Measurements from ENCODE around the gene RAB22A. TPM values are rescaled to one million over a fixed set of nuclear protein-coding genes. Genes with fewer than 3 reads are reported as not detected.

RAB22A gene
- polyA plus RNA-seq, 1 donor from 2014 or later = 11.2 TPM

- H3K4me1 Mint-ChIP-seq = peaks cover 15 to 38% (median 16%) of the 10 kb centered on the region in 3 donors
- H3K4me3 Mint-ChIP-seq = peak overlapping the region in 2 of 4 donors; percentile 28 to 62
- H3K27me3 Mint-ChIP-seq = no peaks in the 10 kb centered on the region
- peak overlapping the region in 1 of 3 donors; percentile 13 for H3K27ac Mint-ChIP-seq
- no peaks in the 10 kb centered on the region for H3K9me3 Mint-ChIP-seq
- H3K36me3 Mint-ChIP-seq = peaks cover 4% of the 10 kb centered on the region
These were observed 3.3 kb downstream of the RAB22A start for GRCh38 chr20:58312836-58313235.

GRCh38 chr20:58313396-58313795, 3.9 kb downstream of the RAB22A start:
- peak overlapping the region in 2 of 4 donors; percentile 62 to 69 for H3K4me3 Mint-ChIP-seq
- no peaks in the 10 kb centered on the region for H3K27me3 Mint-ChIP-seq
- H3K4me1 Mint-ChIP-seq = peaks cover 12 to 34% (median 12%) of the 10 kb centered on the region in 3 donors
- peak overlapping the region in 2 of 3 donors; percentile 13 to 88 for H3K27ac Mint-ChIP-seq
- H3K36me3 Mint-ChIP-seq = peaks cover 4% of the 10 kb centered on the region
- H3K9me3 Mint-ChIP-seq = no peaks in the 10 kb centered on the region

GRCh38 chr20:58321205-58321604, 11.7 kb downstream of the RAB22A start:
- Mint-ChIP-seq H3K36me3 (peaks cover 6% of the 10 kb centered on the region), H3K4me3 (no peak overlapping the region), H3K27ac (no peak overlapping the region), H3K9me3 (no peaks in the 10 kb centered on the region), H3K27me3 (no peaks in the 10 kb centered on the region), H3K4me1 (peaks cover 14 to 37% (median 31%) of the 10 kb centered on the region in 3 donors)

- Mint-ChIP-seq H3K27me3 (no peaks in the 10 kb centered on the region), H3K9me3 (no peaks in the 10 kb centered on the region), H3K27ac (no peak overlapping the region), H3K36me3 (peaks cover 6% of the 10 kb centered on the region), H3K4me3 (no peak overlapping the region), H3K4me1 (peaks cover 18 to 44% (median 32%) of the 10 kb centered on the region in 3 donors)
These were observed 12.6 kb downstream of the RAB22A start for GRCh38 chr20:58322083-58322482.

DNA sequence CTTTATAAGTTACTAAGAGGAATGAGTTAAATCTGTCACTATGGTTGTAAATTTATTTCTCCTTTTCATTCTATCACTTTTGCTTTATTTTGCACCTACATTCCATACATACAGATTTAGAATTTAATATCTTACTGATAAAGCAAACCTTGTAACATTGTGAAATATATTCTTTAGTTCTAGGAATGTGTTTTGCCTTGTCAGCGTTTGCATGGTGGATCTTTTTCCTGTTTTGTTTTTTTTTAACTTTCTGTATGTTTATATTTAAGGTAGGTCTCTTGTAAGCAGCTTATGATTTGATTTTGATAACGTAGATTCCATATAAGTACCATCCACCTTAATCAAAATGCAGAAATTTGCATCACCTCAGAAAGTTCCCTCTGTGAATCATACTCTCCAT, 16.4 kb downstream of the RAB22A start:
- no peaks in the 10 kb centered on the region for H3K27me3 Mint-ChIP-seq
- H3K36me3 Mint-ChIP-seq = peaks cover 6% of the 10 kb centered on the region
- H3K9me3 Mint-ChIP-seq = no peaks in the 10 kb centered on the region
- peak overlapping the region in 1 of 3 donors; percentile 17 for H3K27ac Mint-ChIP-seq
- no peak overlapping the region for H3K4me3 Mint-ChIP-seq
- peaks cover 26 to 38% (median 37%) of the 10 kb centered on the region in 3 donors for H3K4me1 Mint-ChIP-seq

GRCh38 chr20:58327211-58327610, 17.7 kb downstream of the RAB22A start:
- Mint-ChIP-seq H3K27ac (no peak overlapping the region), H3K4me1 (peaks cover 31 to 37% (median 37%) of the 10 kb centered on the region in 3 donors), H3K27me3 (no peaks in the 10 kb centered on the region), H3K9me3 (no peaks in the 10 kb centered on the region), H3K4me3 (no peak overlapping the region), H3K36me3 (peaks cover 9% of the 10 kb centered on the region)

DNA sequence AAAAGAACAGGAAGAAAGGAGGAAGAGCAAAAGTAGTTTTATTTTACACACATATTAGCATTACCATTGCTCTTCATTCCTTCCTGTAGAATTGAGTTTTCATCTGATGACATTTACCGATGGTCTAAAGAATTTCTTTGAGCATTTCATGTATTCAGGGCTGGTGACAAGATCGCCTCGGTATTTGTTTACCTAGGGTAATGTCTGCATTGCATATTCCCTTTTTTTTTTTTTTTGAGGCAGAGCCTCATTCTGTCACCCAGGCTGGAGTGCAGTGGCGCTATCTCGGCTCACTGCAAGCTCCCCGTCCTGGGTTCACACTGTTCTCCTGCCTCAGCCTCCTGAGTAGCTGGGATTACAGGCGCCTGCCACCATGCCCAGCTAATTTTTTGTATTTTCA, 19.3 kb downstream of the RAB22A start:
- no peaks in the 10 kb centered on the region for H3K27me3 Mint-ChIP-seq
- H3K36me3 Mint-ChIP-seq = peaks cover 14% of the 10 kb centered on the region
- peak overlapping the region in 1 of 3 donors; percentile 7 for H3K27ac Mint-ChIP-seq
- H3K4me1 Mint-ChIP-seq = peaks cover 32 to 36% (median 34%) of the 10 kb centered on the region in 3 donors
- no peaks in the 10 kb centered on the region for H3K9me3 Mint-ChIP-seq
- no peak overlapping the region for H3K4me3 Mint-ChIP-seq

DNA sequence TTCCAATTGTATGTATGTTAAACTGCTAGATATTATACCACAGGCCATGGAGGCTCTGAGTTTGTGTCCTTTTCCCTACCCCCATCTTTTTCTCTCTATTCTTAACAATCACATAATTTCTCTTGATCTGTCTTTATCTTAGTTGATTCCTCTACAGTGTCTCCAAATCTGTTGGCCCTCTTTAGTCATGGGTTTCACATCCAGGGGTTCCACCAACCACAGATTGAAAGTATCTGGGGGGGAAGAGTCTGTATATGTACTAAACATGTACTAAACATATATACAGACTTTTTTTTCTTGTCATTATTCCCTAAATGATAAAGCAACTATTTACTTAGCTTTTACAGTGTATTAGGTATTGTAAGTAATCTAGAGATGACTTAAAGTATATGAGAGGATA, 20.2 kb downstream of the RAB22A start:
- H3K4me1 Mint-ChIP-seq = peaks cover 30 to 34% (median 32%) of the 10 kb centered on the region in 3 donors
- H3K27ac Mint-ChIP-seq = peak overlapping the region in 1 of 3 donors; percentile 73
- H3K36me3 Mint-ChIP-seq = peaks cover 14% of the 10 kb centered on the region
- H3K9me3 Mint-ChIP-seq = no peaks in the 10 kb centered on the region
- no peaks in the 10 kb centered on the region for H3K27me3 Mint-ChIP-seq
- H3K4me3 Mint-ChIP-seq = no peak overlapping the region

DNA sequence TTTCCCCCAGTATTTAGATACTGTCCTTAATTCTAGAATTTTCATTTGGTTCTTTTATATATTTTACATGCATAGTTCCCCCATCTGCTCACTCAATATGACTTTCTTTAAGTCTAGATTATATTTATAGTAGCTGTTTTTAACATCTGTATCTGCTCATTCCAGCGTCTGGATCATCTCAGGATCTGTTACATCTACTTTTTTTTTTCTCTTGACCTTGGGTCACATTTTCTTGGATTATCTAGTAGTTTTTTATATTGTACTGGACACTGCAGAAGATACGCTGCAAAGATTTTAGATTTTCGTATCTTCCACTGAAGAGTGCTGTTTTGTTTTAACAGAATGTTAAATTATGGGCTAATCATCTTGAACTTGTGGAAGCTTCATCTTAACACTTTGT, 20.7 kb downstream of the RAB22A start:
- H3K4me3 Mint-ChIP-seq = no peak overlapping the region
- no peak overlapping the region for H3K27ac Mint-ChIP-seq
- no peaks in the 10 kb centered on the region for H3K9me3 Mint-ChIP-seq
- H3K27me3 Mint-ChIP-seq = no peaks in the 10 kb centered on the region
- peaks cover 30 to 35% (median 32%) of the 10 kb centered on the region in 3 donors for H3K4me1 Mint-ChIP-seq
- H3K36me3 Mint-ChIP-seq = peaks cover 14% of the 10 kb centered on the region

DNA sequence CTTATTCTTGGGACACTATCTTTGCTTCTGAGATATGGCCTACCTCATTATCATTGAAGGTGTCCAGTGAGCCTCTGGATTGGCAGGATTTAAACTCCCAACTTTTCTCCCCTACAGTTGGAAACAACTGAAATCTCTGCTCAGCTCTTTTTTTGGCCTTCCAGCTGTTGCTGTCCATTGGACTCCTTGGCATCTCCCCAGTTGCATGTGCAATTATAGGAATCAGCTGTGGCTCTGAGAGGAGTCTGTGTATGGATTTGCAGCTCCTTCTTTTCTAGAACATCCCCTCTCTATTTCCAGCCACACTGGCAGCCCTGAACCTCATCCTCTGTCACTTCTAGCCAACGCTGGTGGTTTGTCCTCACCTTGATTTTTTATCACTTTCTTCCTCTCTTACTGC, 21.2 kb downstream of the RAB22A start:
- Mint-ChIP-seq H3K4me1 (peaks cover 26 to 38% (median 30%) of the 10 kb centered on the region in 3 donors), H3K9me3 (no peaks in the 10 kb centered on the region), H3K27me3 (no peaks in the 10 kb centered on the region), H3K27ac (peak overlapping the region in 1 of 3 donors; percentile 24), H3K36me3 (peaks cover 14% of the 10 kb centered on the region), H3K4me3 (no peak overlapping the region)

DNA sequence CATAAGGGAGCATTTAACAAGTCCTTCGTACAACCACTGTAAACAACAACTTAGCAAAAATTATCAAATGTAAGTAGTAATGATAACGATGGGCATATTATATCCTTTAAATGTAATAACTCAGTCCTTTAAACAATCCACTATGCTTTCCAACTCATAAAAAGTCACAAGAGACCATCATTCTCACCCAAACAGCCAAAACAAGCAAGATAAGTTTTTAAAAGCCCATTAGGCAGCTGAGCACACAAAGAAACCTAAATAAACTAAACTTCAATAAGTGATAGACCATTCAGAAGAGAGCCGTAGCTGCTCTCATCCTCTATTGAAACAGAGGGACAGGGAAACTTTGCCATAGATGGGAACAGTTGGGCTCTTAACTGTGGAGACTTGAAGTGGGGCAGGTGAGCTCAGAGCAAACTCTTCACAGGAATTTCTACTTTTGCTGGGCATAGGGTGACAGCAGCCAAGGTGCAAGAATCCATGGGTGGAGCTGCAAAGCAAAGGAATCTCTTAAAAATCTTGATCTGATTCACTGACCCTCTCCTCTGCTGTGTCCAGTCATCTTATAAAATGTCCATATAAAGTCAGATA, 22.5 kb downstream of the RAB22A start:
- Mint-ChIP-seq H3K4me1 (peaks cover 18 to 26% (median 25%) of the 10 kb centered on the region in 3 donors), H3K27ac (no peak overlapping the region), H3K4me3 (no peak overlapping the region)

DNA sequence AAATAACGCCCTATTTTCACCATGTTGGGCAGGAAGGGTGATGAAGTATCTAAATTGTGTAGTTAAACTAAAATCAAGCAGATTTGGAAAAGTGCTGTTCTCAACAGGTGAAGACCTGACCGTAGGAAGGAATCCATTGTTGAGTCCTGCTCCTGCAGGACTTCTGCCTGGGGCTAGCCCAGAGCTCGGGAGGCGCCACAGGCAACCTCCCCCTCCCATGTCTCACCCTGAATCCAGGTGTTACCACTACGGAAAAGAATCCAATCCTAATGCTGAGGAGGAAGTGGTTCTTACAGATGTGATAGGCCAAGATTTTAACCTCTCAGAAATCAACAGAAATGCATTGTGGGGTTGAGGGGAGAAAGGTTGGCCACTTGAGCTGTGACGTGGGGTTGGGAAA, 30.2 kb downstream of the RAB22A start:
- no peak overlapping the region for H3K4me3 Mint-ChIP-seq
- H3K4me1 Mint-ChIP-seq = peaks cover 3 to 15% (median 10%) of the 10 kb centered on the region in 3 donors
- peaks cover 4% of the 10 kb centered on the region for H3K36me3 Mint-ChIP-seq
- H3K27ac Mint-ChIP-seq = no peak overlapping the region
- no peaks in the 10 kb centered on the region for H3K9me3 Mint-ChIP-seq
- H3K27me3 Mint-ChIP-seq = no peaks in the 10 kb centered on the region

More for the DNA sequence above, 22.5 kb downstream of the RAB22A start:
- Mint-ChIP-seq H3K36me3 (peaks cover 16% of the 10 kb centered on the region), H3K9me3 (no peaks in the 10 kb centered on the region), H3K27me3 (no peaks in the 10 kb centered on the region)

DNA sequence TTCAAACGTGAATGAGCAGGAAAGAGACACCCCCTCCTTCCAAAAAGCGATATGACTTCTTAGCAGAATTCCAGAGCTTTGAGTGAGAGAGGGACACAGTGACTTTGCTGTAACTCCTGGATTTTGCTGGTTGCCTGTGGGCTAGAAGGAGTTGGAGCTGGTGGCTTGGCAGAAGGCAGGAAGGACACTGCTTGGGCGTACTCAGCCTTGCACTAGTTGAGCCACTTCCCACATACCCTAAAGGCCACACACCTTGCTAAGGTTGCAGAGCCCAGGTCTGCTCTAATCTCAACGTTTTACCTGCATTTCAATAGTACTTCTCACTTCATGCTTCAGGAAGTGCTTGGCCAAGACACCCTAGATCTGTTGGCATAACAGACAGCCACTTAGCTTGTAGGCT, 30.6 kb downstream of the RAB22A start:
- Mint-ChIP-seq H3K27ac (no peak overlapping the region), H3K27me3 (no peaks in the 10 kb centered on the region), H3K4me3 (no peak overlapping the region), H3K36me3 (peaks cover 4% of the 10 kb centered on the region), H3K4me1 (peaks cover 3 to 15% (median 10%) of the 10 kb centered on the region in 3 donors), H3K9me3 (no peaks in the 10 kb centered on the region)

DNA sequence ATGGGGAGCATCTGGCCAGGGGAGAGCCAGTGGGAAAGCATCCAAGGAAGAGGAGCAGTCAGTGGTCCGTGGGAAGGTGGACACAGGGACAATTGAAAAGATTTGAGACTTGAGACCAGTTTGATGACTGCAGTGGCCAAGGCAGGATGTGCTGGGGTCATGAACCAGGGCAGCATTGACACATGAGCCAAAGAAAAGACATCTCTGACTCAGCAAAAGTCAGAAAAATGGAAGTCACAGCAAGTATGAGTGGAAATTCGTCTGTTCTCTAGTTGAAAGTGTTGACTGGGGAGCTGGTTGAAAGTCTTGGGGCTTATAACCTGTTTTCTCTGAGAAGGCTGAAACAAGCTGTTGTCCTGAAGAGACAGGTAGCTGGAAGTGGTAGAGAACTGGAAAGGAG, 31.3 kb downstream of the RAB22A start:
- peak overlapping the region in 1 of 3 donors; percentile 60 for H3K27ac Mint-ChIP-seq
- peaks cover 3 to 15% (median 6%) of the 10 kb centered on the region in 3 donors for H3K4me1 Mint-ChIP-seq

DNA sequence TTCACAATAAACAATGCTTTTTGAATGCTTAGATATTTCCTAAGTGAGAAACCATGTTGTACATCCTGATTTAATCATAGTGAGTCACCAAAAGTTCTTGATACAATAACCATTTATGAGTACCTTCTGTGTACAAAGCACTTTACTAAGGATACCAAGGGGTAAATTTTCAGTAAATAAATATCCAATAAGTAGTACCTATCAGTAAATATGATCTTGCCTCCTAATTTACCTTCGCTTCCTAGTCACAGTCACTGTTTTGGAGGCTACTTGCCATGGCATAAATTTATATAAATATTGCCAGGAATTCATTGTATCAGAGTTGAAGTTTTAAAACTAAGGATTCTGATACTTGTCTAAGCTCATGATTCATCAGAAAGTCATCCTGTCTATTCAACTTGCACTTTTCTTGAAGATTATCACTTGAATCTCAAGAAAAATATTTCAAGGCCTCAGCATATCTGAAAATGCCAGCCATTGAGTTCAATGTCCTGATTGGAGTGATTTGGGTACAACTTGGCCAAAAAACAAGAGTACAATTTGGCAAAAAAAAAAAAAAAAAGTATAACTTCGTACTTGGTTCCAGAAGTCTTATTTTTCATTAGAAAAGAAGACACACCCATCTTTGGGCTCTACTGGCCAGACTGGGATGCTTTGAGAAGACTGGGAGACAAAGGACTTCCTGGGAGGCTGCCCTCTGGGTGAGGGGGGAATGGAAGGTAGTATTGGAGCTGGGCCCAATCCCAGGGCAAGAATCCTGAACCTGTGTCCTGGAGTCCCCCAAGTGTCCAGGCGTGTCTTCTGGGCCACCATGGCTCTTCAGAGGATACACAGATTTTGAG, 32.8 kb downstream of the RAB22A start:
- Mint-ChIP-seq H3K36me3 (peaks cover 10% of the 10 kb centered on the region), H3K27ac (no peak overlapping the region), H3K27me3 (no peaks in the 10 kb centered on the region), H3K4me3 (no peak overlapping the region), H3K4me1 (peaks cover 3 to 9% (median 6%) of the 10 kb centered on the region in 3 donors), H3K9me3 (no peaks in the 10 kb centered on the region)

More for the DNA sequence above, 31.3 kb downstream of the RAB22A start:
- Mint-ChIP-seq H3K9me3 (no peaks in the 10 kb centered on the region), H3K4me3 (no peak overlapping the region), H3K36me3 (peaks cover 10% of the 10 kb centered on the region), H3K27me3 (no peaks in the 10 kb centered on the region)

All from IgD-negative memory B cell (primary cell).